SH-SY5Y (cell line): ENCODE data around the gene CTNNA1.

Experiments
- GATA2 ChIP-seq: IDR thresholded peaks from 2 replicates; pipeline ENCODE4 v1.6.1; 2011; ENCODE audit warnings: mild to moderate bottlenecking, low read depth, low read length
- GATA3 ChIP-seq: IDR thresholded peaks from 2 replicates; pipeline ENCODE4 v1.6.1; 2011; ENCODE audit warnings: low read depth, mild to moderate bottlenecking, low read length, moderate library complexity

DNA sequence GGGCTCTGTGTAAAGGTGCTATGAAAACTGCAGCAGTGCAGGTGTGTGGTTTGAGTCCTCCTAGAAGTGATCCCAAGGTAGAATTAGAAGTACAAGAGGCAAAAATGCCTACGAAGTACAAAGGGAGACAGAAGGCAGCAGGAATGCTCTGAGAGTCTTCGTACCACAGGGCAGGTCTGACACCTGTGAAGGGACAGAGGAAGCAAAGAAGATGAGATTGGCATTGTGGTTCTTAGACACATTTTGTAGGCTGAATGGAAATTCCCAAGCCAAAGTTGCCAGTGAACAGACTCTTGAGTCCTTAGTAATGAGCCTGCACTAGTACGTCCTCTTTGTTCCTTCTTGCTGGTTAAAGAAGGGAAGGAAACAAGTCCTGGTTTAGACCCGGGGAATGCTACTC is 123.6 kb downstream of the CTNNA1 start:
- TF ChIP-seq GATA2 (no peak), GATA3 (no peak)
